Erythroblast (primary cell): ENCODE data around the gene FER.
"Not testable (repeated sequence)": the region's sequence is repeated elsewhere in the genome, so short reads cannot be mapped to it uniquely, and the experiment has no call there.

ENCODE experiments used
- DNase-seq, 2 experiments: peaks; one replicate each; lab custom pipeline; 2025; lab: John Stamatoyannopoulos, UW
- GATA1 ChIP-seq: IDR thresholded peaks from 2 replicates; pipeline ENCODE4 v1.6.1; 2011; ENCODE audit warnings: low read depth, mild to moderate bottlenecking, control low read depth, low read length, moderate library complexity
- POLR2A ChIP-seq: IDR thresholded peaks from 2 replicates; pipeline ENCODE4 v1.6.1; 2011; ENCODE audit warnings: mild to moderate bottlenecking, low read length

Gene FER

GRCh38 chr5:108953940-108954339, 206.2 kb downstream of the FER start:
- TF ChIP-seq GATA1 (no peak), POLR2A (no peak)
- peak in 1 of 2 experiments; percentile 22 for DNase-seq

GRCh38 chr5:108957333-108957732, 209.6 kb downstream of the FER start:
- no peak for DNase-seq
- no peak for TF ChIP-seq GATA1
- TF ChIP-seq POLR2A = no peak

GRCh38 chr5:108966910-108967309, 219.2 kb downstream of the FER start:
- TF ChIP-seq POLR2A = no peak
- no peak for TF ChIP-seq GATA1
- no peak for DNase-seq

- DNase-seq = no peak
- TF ChIP-seq POLR2A = no peak
- TF ChIP-seq GATA1 = no peak
These were observed 226.9 kb downstream of the FER start for GRCh38 chr5:108974594-108974993.

GRCh38 chr5:108975697-108976096, 228.0 kb downstream of the FER start:
- no peak for TF ChIP-seq GATA1
- TF ChIP-seq POLR2A = no peak
- no peak for DNase-seq

- DNase-seq = no peak
- TF ChIP-seq GATA1 = no peak
- TF ChIP-seq POLR2A = no peak
These were observed 235.9 kb downstream of the FER start for GRCh38 chr5:108983461-108984092.

- DNase-seq = no peak
- TF ChIP-seq GATA1 = no peak
- no peak for TF ChIP-seq POLR2A
These were observed 242.2 kb downstream of the FER start for GRCh38 chr5:108989761-108990392.

GRCh38 chr5:108992396-108993085, 244.8 kb downstream of the FER start:
- not testable (repeated sequence) for DNase-seq

- DNase-seq = not testable (repeated sequence)
These were observed 245.7 kb downstream of the FER start for GRCh38 chr5:108993440-108993839.

GRCh38 chr5:108997720-108998119, 250.0 kb downstream of the FER start:
- DNase-seq = no peak
- no peak for TF ChIP-seq GATA1
- no peak for TF ChIP-seq POLR2A

GRCh38 chr5:108998216-108998615, 250.5 kb downstream of the FER start:
- no peak for TF ChIP-seq GATA1
- DNase-seq = no peak

- DNase-seq = no peak
- TF ChIP-seq GATA1 (no peak), POLR2A (no peak)
These were observed 256.2 kb downstream of the FER start for GRCh38 chr5:109003928-109004327.

- TF ChIP-seq GATA1 (no peak), POLR2A (no peak)
- DNase-seq = no peak
These were observed 257.8 kb downstream of the FER start for GRCh38 chr5:109005297-109006009.

GRCh38 chr5:109006129-109006528, 258.4 kb downstream of the FER start:
- no peak for DNase-seq
- TF ChIP-seq GATA1 = no peak
- no peak for TF ChIP-seq POLR2A
